Stomach (tissue), 9 donors: Measurements from ENCODE around the gene EHD3. TPM values are rescaled to one million over a fixed set of nuclear protein-coding genes. Genes with fewer than 3 reads are reported as not detected.

Experiments used
- DNase-seq, 2 donors: peaks; one replicate each; pipeline versions ENCODE4 v3.0.0 to v3.0.0-alpha.2; 2013 to 2019
- H3K27ac ChIP-seq, 5 donors: fragments of 200-600 bp in 4 of 5; sonication (generic) in 4 of 5; one replicate each; pipeline ENCODE4 v1.5.1; 2013 to 2019; ENCODE audit warnings: mild to moderate bottlenecking in 1 of 5, moderate library complexity in 1 of 5
- H3K27me3 ChIP-seq, 3 donors: fragments of 200-600 bp; sonication (generic); one replicate each; pipeline ENCODE4 v1.5.1; 2017 to 2019; ENCODE audit warnings: mixed run types in 1 of 3
- H3K36me3 ChIP-seq, 4 donors: fragments of 200-600 bp; sonication (generic); 1 replicate in 3 of 4; 2 replicates in 1 of 4; pipeline ENCODE4 v1.5.1; 2016 to 2019
- H3K4me1 ChIP-seq, 4 donors: fragments of 200-600 bp; sonication (generic); one replicate each; pipeline ENCODE4 v1.5.1; 2016 to 2019
- H3K4me3 ChIP-seq, 4 donors: fragments of 200-600 bp; sonication (generic) in 3 of 4; one replicate each; pipeline ENCODE4 v1.5.1; 2016 to 2019; ENCODE audit warnings: mild to moderate bottlenecking in 1 of 4
- H3K9me3 ChIP-seq, 4 donors: fragments of 200-600 bp; sonication (generic); one replicate each; pipeline ENCODE4 v1.5.1; 2016 to 2019
- CTCF ChIP-seq, 7 experiments: fragments of 450-650 bp in 4 of 7; fragments of 200-600 bp in 3 of 7; sonication (generic) in 3 of 7; IDR thresholded peaks; one replicate each; pipeline ENCODE4 v1.5.1; 2016 to 2019; ENCODE audit warnings: antibody characterized with exemption in 7 of 7, control low read depth in 2 of 7, mild to moderate bottlenecking in 1 of 7
- EP300 ChIP-seq: sonication (generic); formaldehyde crosslinking; IDR thresholded peaks from one replicate; pipeline ENCODE4 v1.6.1; 2017; ENCODE audit warnings: antibody characterized with exemption
- POLR2A ChIP-seq, 4 donors: fragments of 450-650 bp; IDR thresholded peaks; one replicate each; pipeline ENCODE4 v1.6.1; 2016; ENCODE audit warnings: antibody characterized with exemption in 4 of 4, control low read depth in 2 of 4, mild to moderate bottlenecking in 1 of 4, moderate library complexity in 1 of 4
- POLR2AphosphoS5 ChIP-seq, 3 donors: sonication (generic); formaldehyde crosslinking; IDR thresholded peaks; one replicate each; pipeline ENCODE4 v1.6.1; 2016; ENCODE audit warnings: antibody characterized with exemption in 3 of 3
- WGBS, 5 donors: extraction: QIAGEN DNeasy Blood & Tissue Kit in 3 of 5; methylation state at CpG; one replicate each; pipeline versions ENCODE4 v1.1.5 to v1.1.7; 2013 to 2018; 5-methylcytosine and 5-hydroxymethylcytosine counted together
- intact Hi-C: fragments of 100-400 bp; cut with DNase I; formaldehyde crosslinking; loops from one replicate; pipeline ENCODE4 v1.15.1; 2023; ENCODE audit warnings: low total_unique reads
- polyA plus RNA-seq, 3 donors: library from polyadenylated mRNA; stranded (reverse); fragments of 200-250 nt; gene quantifications; one replicate each; pipeline ENCODE4 v1.2.3, GENCODE V29; 2013
- total RNA-seq, 5 donors: library from RNA; depleted of rRNA; stranded (reverse); fragments of >200 nt; gene quantifications; one replicate each; pipeline versions ENCODE4 v1.1.0 to v1.2.3, GENCODE V29; 2014 to 2016
- donor health status: healthy with polysubstance abuse.
- donor health status: Bipolar disorder and iron deficiency.
- donor health status: healthy.

EHD3 gene
- total and polyA plus RNA-seq, 8 donors, result 0.45 to 7.5 (median 3.6) TPM

GRCh38 chr2:31244101-31244500 lies 10.1 kb downstream of the EHD3 start:
- no peak for DNase-seq
- intact Hi-C loops, result no loop called here
- no peak overlapping the region for H3K27ac ChIP-seq
- peaks cover 0 to 15% (median 9%) of the 10 kb centered on the region in 4 donors for H3K36me3 ChIP-seq
- no peak overlapping the region for H3K4me3 ChIP-seq
- H3K27me3 ChIP-seq, result no peaks in the 10 kb centered on the region
- no peaks in the 10 kb centered on the region for H3K9me3 ChIP-seq
- TF ChIP-seq POLR2AphosphoS5 (IDR thresholded peaks at IDR 0.05) (no peak), CTCF (IDR thresholded peaks at IDR 0.05) (no peak), POLR2A (IDR thresholded peaks at IDR 0.05) (no peak), EP300 (no peak)
- H3K4me1 ChIP-seq, result peaks cover 0 to 2% (median 0%) of the 10 kb centered on the region in 4 donors
- WGBS, 5 donors, result 90 to 98% (median 95%) methylated on average over 10 of the region's 10 CpGs

- H3K4me3 ChIP-seq, result no peak overlapping the region
- intact Hi-C loops, result no loop called here
- peaks cover 0 to 18% (median 13%) of the 10 kb centered on the region in 4 donors for H3K36me3 ChIP-seq
- WGBS, 5 donors, result 81 to 92% (median 85%) methylated on average over 3 of the region's 3 CpGs
- no peaks in the 10 kb centered on the region for H3K4me1 ChIP-seq
- no peak overlapping the region for H3K27ac ChIP-seq
- H3K27me3 ChIP-seq, result no peaks in the 10 kb centered on the region
- no peak for TF ChIP-seq EP300
- no peak for TF ChIP-seq POLR2AphosphoS5 (IDR thresholded peaks at IDR 0.05)
- no peak for TF ChIP-seq POLR2A (IDR thresholded peaks at IDR 0.05)
- no peak for TF ChIP-seq CTCF (IDR thresholded peaks at IDR 0.05)
- DNase-seq, result no peak
- no peaks in the 10 kb centered on the region for H3K9me3 ChIP-seq
These were observed 12.4 kb downstream of the EHD3 start for GRCh38 chr2:31246184-31246852.

- DNase-seq, result no peak
- 82 to 92% (median 90%) methylated on average over 5 of the region's 5 CpGs for WGBS, 5 donors
- Histone ChIP-seq H3K27me3 (no peaks in the 10 kb centered on the region), H3K9me3 (no peaks in the 10 kb centered on the region), H3K27ac (no peak overlapping the region), H3K36me3 (peaks cover 0 to 18% (median 13%) of the 10 kb centered on the region in 4 donors), H3K4me1 (no peaks in the 10 kb centered on the region), H3K4me3 (no peak overlapping the region)
- TF ChIP-seq EP300, result no peak
- TF ChIP-seq POLR2AphosphoS5 (IDR thresholded peaks at IDR 0.05), result no peak
- TF ChIP-seq CTCF (IDR thresholded peaks at IDR 0.05), result no peak
- no peak for TF ChIP-seq POLR2A (IDR thresholded peaks at IDR 0.05)
- intact Hi-C loops, result no loop called here
These were observed 13.8 kb downstream of the EHD3 start for GRCh38 chr2:31247711-31248110.

- intact Hi-C loops, result no loop called here
These were observed 14.2 kb downstream of the EHD3 start for GRCh38 chr2:31248139-31248538.

More at GRCh38 chr2:31248139-31248538, 14.2 kb downstream of the EHD3 start:
- no peak for TF ChIP-seq CTCF (IDR thresholded peaks at IDR 0.05)
- TF ChIP-seq EP300, result no peak
- TF ChIP-seq POLR2AphosphoS5 (IDR thresholded peaks at IDR 0.05), result no peak
- no peak for TF ChIP-seq POLR2A (IDR thresholded peaks at IDR 0.05)
- Histone ChIP-seq H3K4me3 (no peak overlapping the region), H3K27me3 (no peaks in the 10 kb centered on the region), H3K27ac (no peak overlapping the region), H3K36me3 (peaks cover 0 to 18% (median 13%) of the 10 kb centered on the region in 4 donors), H3K9me3 (no peaks in the 10 kb centered on the region), H3K4me1 (no peaks in the 10 kb centered on the region)
- 82 to 94% (median 88%) methylated on average over 3 of the region's 3 CpGs for WGBS, 5 donors
- no peak for DNase-seq
